Gastrocnemius medialis (tissue), 4 donors: Measurements from ENCODE around the gene PRKAG2. TPM values are rescaled to one million over a fixed set of nuclear protein-coding genes. Genes with fewer than 3 reads are reported as not detected.

Experiments
- ATAC-seq, 2 donors: fragments of 150-250 bp; one replicate each; pipeline ENCODE4 v1.9.1; 2016
- DNase-seq, 2 donors: peaks; one replicate each; pipeline ENCODE4 v3.0.0-alpha.2; 2019
- H3K27ac ChIP-seq, 4 donors: fragments of 200-600 bp; sonication (generic); 1 replicate in 1 of 4; 2 replicates in 3 of 4; pipeline ENCODE4 v1.5.1; 2016 to 2018; ENCODE audit warnings: mild to moderate bottlenecking in 2 of 4, moderate library complexity in 1 of 4
- H3K27me3 ChIP-seq, 3 donors: fragments of 200-600 bp; sonication (generic) in 2 of 3; 1 replicate in 1 of 3; 2 replicates in 2 of 3; pipeline versions ENCODE4 v1.5.1 to v1.6.0; 2016 to 2019; ENCODE audit warnings: mild to moderate bottlenecking in 1 of 3, moderate library complexity in 1 of 3
- H3K36me3 ChIP-seq, 2 donors: fragments of 200-600 bp; sonication (generic) in 1 of 2; one replicate each; pipeline ENCODE4 v1.5.1; 2017 to 2018
- H3K4me1 ChIP-seq, 2 donors: fragments of 200-600 bp; sonication (generic) in 1 of 2; one replicate each; pipeline ENCODE4 v1.5.1; 2016 to 2017; ENCODE audit warnings: mild to moderate bottlenecking in 2 of 2
- H3K4me3 ChIP-seq, 4 donors: fragments of 200-600 bp; sonication (generic) in 3 of 4; 1 replicate in 1 of 4; 2 replicates in 3 of 4; pipeline ENCODE4 v1.5.1; 2016 to 2019; ENCODE audit warnings: mild to moderate bottlenecking in 2 of 4
- H3K9me3 ChIP-seq, 3 donors: fragments of 200-600 bp; sonication (generic) in 2 of 3; 1 replicate in 1 of 3; 2 replicates in 2 of 3; pipeline ENCODE4 v1.5.1; 2016 to 2019
- CTCF ChIP-seq, 5 experiments: fragments of 450-650 bp in 3 of 5; fragments of 200-600 bp in 2 of 5; sonication (generic) in 2 of 5; IDR thresholded peaks in 4 of 5; conservative IDR thresholded peaks in 1 of 5; 1 replicate in 4 of 5; 2 replicates in 1 of 5; pipeline ENCODE4 v1.5.1; 2016 to 2019; ENCODE audit warnings: antibody characterized with exemption in 5 of 5, mild to moderate bottlenecking in 3 of 5, moderate library complexity in 3 of 5
- POLR2A ChIP-seq, 2 donors: fragments of 450-650 bp; IDR thresholded peaks; one replicate each; pipeline ENCODE4 v1.6.1; 2017; ENCODE audit warnings: antibody characterized with exemption in 2 of 2, mild to moderate bottlenecking in 2 of 2, moderate library complexity in 2 of 2
- in situ Hi-C, 4 donors: fragments of 200-750 bp; cut with MboI; loops; one replicate each; pipeline versions ENCODE4 v1.15.0 to v1.8.0; 2017; ENCODE audit warnings: low sequenced_read_pairs in 4 of 4
- intact Hi-C: fragments of 100-400 bp; cut with DNase I; formaldehyde crosslinking; loops from one replicate; pipeline ENCODE4 v1.15.1; 2023; ENCODE audit warnings: low total_unique reads
- total RNA-seq, 4 donors: library from RNA; depleted of rRNA; stranded (reverse); fragments of >200 nt; gene quantifications; one replicate each; pipeline versions ENCODE4 v1.1.0 to v1.2.3, GENCODE V29; 2016

Gene PRKAG2
- total RNA-seq, 4 donors from 2014 or later, result 5.3 to 32.6 (median 13.9) TPM

GRCh38 chr7:151847681-151848081 lies 29.2 kb downstream of the PRKAG2 start:
- in situ Hi-C loops (no loop called here), intact Hi-C loops (no loop called here)
- DNase-seq (no peak), ATAC-seq (no peak)
- H3K27me3 ChIP-seq, result no peaks in the 10 kb centered on the region
- no peaks in the 10 kb centered on the region for H3K9me3 ChIP-seq
- H3K36me3 ChIP-seq, result no peaks in the 10 kb centered on the region
- no peaks in the 10 kb centered on the region for H3K4me1 ChIP-seq
- no peak overlapping the region for H3K4me3 ChIP-seq
- TF ChIP-seq POLR2A (IDR thresholded peaks at IDR 0.05) (no peak), CTCF (IDR thresholded peaks at IDR 0.05 in 4 of 5, conservative IDR thresholded peaks at IDR 0.05 in 1 of 5) (no peak)
- H3K27ac ChIP-seq, result no peak overlapping the region

- Histone ChIP-seq H3K27ac (no peak overlapping the region), H3K4me1 (no peaks in the 10 kb centered on the region), H3K27me3 (no peaks in the 10 kb centered on the region), H3K9me3 (no peaks in the 10 kb centered on the region), H3K36me3 (no peaks in the 10 kb centered on the region), H3K4me3 (no peak overlapping the region)
- DNase-seq, result no peak
- in situ Hi-C loops, result no loop called here
- no peak for ATAC-seq
- TF ChIP-seq POLR2A (IDR thresholded peaks at IDR 0.05) (no peak), CTCF (IDR thresholded peaks at IDR 0.05 in 4 of 5, conservative IDR thresholded peaks at IDR 0.05 in 1 of 5) (no peak)
- intact Hi-C loops, result no loop called here
Measured at GRCh38 chr7:151847136-151847535, 29.8 kb downstream of the PRKAG2 start.

DNA sequence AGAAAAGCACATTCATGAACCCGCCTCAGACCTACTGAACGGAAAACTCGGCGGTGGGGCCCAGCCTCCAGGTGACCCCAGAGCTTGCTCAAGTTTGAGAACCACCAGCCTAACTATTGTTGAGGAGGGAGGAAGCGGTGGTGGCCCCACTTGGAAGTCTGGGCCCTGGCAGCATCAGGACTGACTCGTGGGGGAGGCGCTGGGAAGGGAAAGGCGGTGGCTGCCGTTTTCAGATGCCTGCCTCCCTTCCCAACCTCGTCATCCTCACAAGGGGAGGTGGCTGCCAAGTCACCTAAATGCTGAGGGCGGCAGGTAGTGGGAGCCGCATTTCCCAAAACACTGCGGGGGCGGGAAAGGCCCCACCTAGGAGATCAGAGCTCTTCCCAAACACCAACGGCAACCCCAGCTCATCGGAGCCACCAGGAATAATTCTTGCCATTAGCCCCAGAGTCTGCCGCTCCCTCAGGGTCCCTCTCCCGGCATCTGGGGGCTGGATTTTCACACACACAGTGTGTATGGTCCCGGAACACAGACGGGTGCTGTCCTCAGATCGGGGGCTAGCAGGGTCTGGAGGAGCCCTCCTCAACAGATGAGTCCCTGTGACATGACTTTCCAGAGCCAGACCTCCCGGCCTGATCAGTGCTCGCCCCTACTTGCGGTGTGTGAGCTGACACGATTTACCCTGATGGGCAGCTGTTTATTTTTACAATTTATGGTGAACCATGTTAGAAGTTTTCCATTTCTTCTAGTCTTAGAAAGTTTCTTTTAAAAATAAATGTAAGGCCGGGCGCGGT lies 31.3 kb downstream of the PRKAG2 start:
- Histone ChIP-seq H3K9me3 (no peaks in the 10 kb centered on the region), H3K4me3 (no peak overlapping the region), H3K36me3 (no peaks in the 10 kb centered on the region), H3K27ac (no peak overlapping the region), H3K4me1 (no peaks in the 10 kb centered on the region), H3K27me3 (no peaks in the 10 kb centered on the region)
- TF ChIP-seq POLR2A (IDR thresholded peaks at IDR 0.05) (no peak), CTCF (IDR thresholded peaks at IDR 0.05 in 4 of 5, conservative IDR thresholded peaks at IDR 0.05 in 1 of 5) (no peak)
- DNase-seq (no peak), ATAC-seq (no peak)
- intact Hi-C loops, result no loop called here
- in situ Hi-C loops, result no loop called here

DNA sequence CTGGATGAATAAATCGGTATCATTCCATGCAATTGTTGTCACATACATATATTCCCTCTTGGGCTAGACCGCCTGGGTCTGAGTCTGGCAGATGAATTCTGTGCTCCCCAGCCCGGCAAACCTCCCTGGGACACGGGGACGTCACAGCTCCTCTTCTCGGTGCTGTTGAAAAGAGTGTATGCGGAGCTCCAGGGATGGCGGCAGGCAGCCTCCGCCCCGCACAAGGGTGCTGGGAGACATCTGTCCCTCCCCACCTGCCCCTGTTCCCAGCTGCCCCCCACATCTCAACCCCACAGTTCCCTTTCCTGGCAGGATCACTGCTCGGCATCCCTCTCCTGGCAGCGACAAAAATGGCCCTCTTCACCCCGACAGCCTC lies 32.1 kb downstream of the PRKAG2 start:
- intact Hi-C loops (no loop called here), in situ Hi-C loops (no loop called here)
- Histone ChIP-seq H3K4me1 (no peaks in the 10 kb centered on the region), H3K27ac (no peak overlapping the region), H3K36me3 (no peaks in the 10 kb centered on the region), H3K27me3 (no peaks in the 10 kb centered on the region), H3K9me3 (no peaks in the 10 kb centered on the region), H3K4me3 (no peak overlapping the region)
- DNase-seq (no peak), ATAC-seq (no peak)
- TF ChIP-seq CTCF (IDR thresholded peaks at IDR 0.05 in 4 of 5, conservative IDR thresholded peaks at IDR 0.05 in 1 of 5) (no peak), POLR2A (IDR thresholded peaks at IDR 0.05) (no peak)
